Activated CD4-positive, alpha-beta T cell treated with anti-CD3 and anti-CD28 coated beads, Interleukin-2, Interleukin-6, amounts not matched to agents 100 ng/mL and 50 ng/mL, durations not matched to agents 16 hours and 8 hours (primary cell): ENCODE data around the gene RCN2.
"Not testable (repeated sequence)": the region's sequence is repeated elsewhere in the genome, so short reads cannot be mapped to it uniquely, and the experiment has no call there.

Source experiments
- DNase-seq: peaks from one replicate; pipeline ENCODE4 v3.0.0-alpha.2; 2020

Gene RCN2

GRCh38 chr15:76935620-76936019 is 4.1 kb downstream of the RCN2 start:
- DNase-seq = no peak

GRCh38 chr15:76936671-76937070 is 5.1 kb downstream of the RCN2 start:
- DNase-seq = no peak

GRCh38 chr15:76938752-76939151 is 7.2 kb downstream of the RCN2 start:
- no peak for DNase-seq

GRCh38 chr15:76939715-76940114 is 8.2 kb downstream of the RCN2 start:
- DNase-seq = no peak

GRCh38 chr15:76941636-76942035 is 10.1 kb downstream of the RCN2 start:
- no peak for DNase-seq

GRCh38 chr15:76942331-76942730 is 10.8 kb downstream of the RCN2 start:
- DNase-seq = no peak

- no peak for DNase-seq
These were observed 14.0 kb downstream of the RCN2 start for GRCh38 chr15:76945494-76946093.

- no peak for DNase-seq
These were observed 15.9 kb downstream of the RCN2 start for GRCh38 chr15:76947454-76947853.

GRCh38 chr15:76951220-76951619 is 19.7 kb downstream of the RCN2 start:
- no peak for DNase-seq

GRCh38 chr15:76953913-76954312 is 22.4 kb downstream of the RCN2 start:
- DNase-seq = no peak

GRCh38 chr15:76954744-76955143 is 23.2 kb downstream of the RCN2 start:
- DNase-seq = no peak

GRCh38 chr15:76961268-76962011 is 29.9 kb downstream of the RCN2 start:
- no peak for DNase-seq

GRCh38 chr15:76962337-76963013 is 30.9 kb downstream of the RCN2 start:
- no peak for DNase-seq

- no peak for DNase-seq
These were observed 32.0 kb downstream of the RCN2 start for GRCh38 chr15:76963596-76963995.

- no peak for DNase-seq
These were observed 32.6 kb downstream of the RCN2 start for GRCh38 chr15:76964157-76964556.

- DNase-seq = not testable (repeated sequence)
These were observed 34.5 kb downstream of the RCN2 start for GRCh38 chr15:76966051-76966450.

GRCh38 chr15:76967067-76967466 is 35.5 kb downstream of the RCN2 start:
- no peak for DNase-seq

GRCh38 chr15:76968306-76968705 is 36.8 kb downstream of the RCN2 start:
- no peak for DNase-seq

- DNase-seq = no peak
These were observed 41.1 kb downstream of the RCN2 start for GRCh38 chr15:76972389-76973361.

GRCh38 chr15:76973362-76973743 is 41.8 kb downstream of the RCN2 start:
- DNase-seq = peak; percentile 79

GRCh38 chr15:76973906-76974305 is 42.4 kb downstream of the RCN2 start:
- DNase-seq = no peak

- DNase-seq = no peak
These were observed 43.0 kb downstream of the RCN2 start for GRCh38 chr15:76974456-76975036.

- no peak for DNase-seq
These were observed 44.6 kb downstream of the RCN2 start for GRCh38 chr15:76976141-76976540.
